Measurements from ENCODE around the gene PER2. TPM values are rescaled to one million over a fixed set of nuclear protein-coding genes. Genes with fewer than 3 reads are reported as not detected.

The PER2 gene
- total and polyA plus RNA-seq, 2 of the 13 experiments (the other 11 are each of a cell fraction or from before 2014, with no cell fraction given): 5.1 to 9.4 TPM

- TF ChIP-seq MAX (IDR thresholded peaks at IDR 0.05) (peak; percentile 77), CHCHD3 (CRISPR knock-in tag; IDR thresholded peaks at IDR 0.05) (peak; percentile 81; the same call in 1 of the 2 replicates), E2F1 (CRISPR knock-in tag; IDR thresholded peaks at IDR 0.05) (no peak; the same call in 1 of the 2 replicates), RERE (CRISPR knock-in tag; IDR thresholded peaks at IDR 0.05; ENCODE audit: low read depth) (no peak), ZNF3 (CRISPR knock-in tag; IDR thresholded peaks at IDR 0.05) (no peak), IKZF4 (CRISPR knock-in tag; IDR thresholded peaks at IDR 0.05; ENCODE audit: borderline replicate concordance, low read depth, not compliant biosample characterization) (no peak), ZBTB10 (CRISPR knock-in tag; IDR thresholded peaks at IDR 0.05; ENCODE audit: borderline replicate concordance) (no peak), ARID4A (CRISPR knock-in tag; IDR thresholded peaks at IDR 0.05; ENCODE audit: borderline replicate concordance) (peak; percentile 34; the same call in 1 of the 2 replicates), SCMH1 (CRISPR knock-in tag; IDR thresholded peaks at IDR 0.05; ENCODE audit: borderline replicate concordance) (no peak), U2AF1 (optimal IDR thresholded peaks at IDR 0.05; ENCODE audit: low read depth, low read length) (no peak), ZNF557 (CRISPR knock-in tag; IDR thresholded peaks at IDR 0.05) (no peak), FOXM1 (CRISPR knock-in tag; IDR thresholded peaks at IDR 0.05) (no peak; the same call in 1 of the 2 replicates)
Observed at GRCh38 chr2:238239863-238240756, 48.3 kb downstream of the PER2 start, which contains the start of gene HES6 (continued).
